Tibial artery (tissue), 4 donors: ENCODE results near the gene CALN1.
"Not testable (repeated sequence)": the region's sequence is repeated elsewhere in the genome, so short reads cannot be mapped to it uniquely, and the experiment has no call there.

Source experiments
- DNase-seq, 2 donors: peaks; one replicate each; pipeline ENCODE4 v3.0.0-alpha.2; 2019
- H3K27ac ChIP-seq, 2 donors: fragments of 200-600 bp; sonication (generic) in 1 of 2; 1 replicate in 1 of 2; 2 replicates in 1 of 2; pipeline ENCODE4 v1.5.1; 2018 to 2019; ENCODE audit warnings: mild to moderate bottlenecking in 1 of 2
- H3K27me3 ChIP-seq, 2 donors: fragments of 200-600 bp; sonication (generic) in 1 of 2; one replicate each; pipeline versions ENCODE4 v1.5.1 to v1.6.0; 2016 to 2019
- H3K36me3 ChIP-seq, 3 donors: fragments of 200-600 bp; sonication (generic) in 2 of 3; one replicate each; pipeline ENCODE4 v1.5.1; 2016 to 2019; ENCODE audit warnings: mild to moderate bottlenecking in 2 of 3
- H3K4me1 ChIP-seq, 4 donors: fragments of 200-600 bp; sonication (generic) in 2 of 4; 1 replicate in 3 of 4; 2 replicates in 1 of 4; pipeline ENCODE4 v1.5.1; 2016 to 2019
- H3K4me3 ChIP-seq, 2 donors: fragments of 200-600 bp; sonication (generic) in 1 of 2; 1 replicate in 1 of 2; 2 replicates in 1 of 2; pipeline ENCODE4 v1.5.1; 2018 to 2019; ENCODE audit warnings: mild to moderate bottlenecking in 2 of 2
- H3K9me3 ChIP-seq, 3 donors: fragments of 200-600 bp; sonication (generic) in 1 of 3; one replicate each; pipeline ENCODE4 v1.5.1; 2016 to 2019
- intact Hi-C: fragments of 100-400 bp; cut with DNase I; formaldehyde crosslinking; loops from one replicate; pipeline ENCODE4 v1.15.0; 2023; ENCODE audit warnings: low total_unique reads
- TF ChIP-seq, protein P1 (sequence below), 2 experiments: fragments of 200-600 bp in 1 of 2; fragments of 450-650 bp in 1 of 2; IDR thresholded peaks; one replicate each; pipeline ENCODE4 v1.5.1; 2017 to 2019; ENCODE audit warnings: antibody characterized with exemption in 2 of 2, mild to moderate bottlenecking in 1 of 2, moderate library complexity in 1 of 2

The CALN1 gene

GRCh38 chr7:71740174-71740560 lies 672.0 kb downstream of the CALN1 start:
- Histone ChIP-seq H3K36me3 (no peaks in the 10 kb centered on the region), H3K27me3 (no peaks in the 10 kb centered on the region), H3K4me3 (no peak overlapping the region), H3K4me1 (no peaks in the 10 kb centered on the region), H3K9me3 (no peaks in the 10 kb centered on the region), H3K27ac (no peak overlapping the region)
- TF ChIP-seq, protein P1, sequence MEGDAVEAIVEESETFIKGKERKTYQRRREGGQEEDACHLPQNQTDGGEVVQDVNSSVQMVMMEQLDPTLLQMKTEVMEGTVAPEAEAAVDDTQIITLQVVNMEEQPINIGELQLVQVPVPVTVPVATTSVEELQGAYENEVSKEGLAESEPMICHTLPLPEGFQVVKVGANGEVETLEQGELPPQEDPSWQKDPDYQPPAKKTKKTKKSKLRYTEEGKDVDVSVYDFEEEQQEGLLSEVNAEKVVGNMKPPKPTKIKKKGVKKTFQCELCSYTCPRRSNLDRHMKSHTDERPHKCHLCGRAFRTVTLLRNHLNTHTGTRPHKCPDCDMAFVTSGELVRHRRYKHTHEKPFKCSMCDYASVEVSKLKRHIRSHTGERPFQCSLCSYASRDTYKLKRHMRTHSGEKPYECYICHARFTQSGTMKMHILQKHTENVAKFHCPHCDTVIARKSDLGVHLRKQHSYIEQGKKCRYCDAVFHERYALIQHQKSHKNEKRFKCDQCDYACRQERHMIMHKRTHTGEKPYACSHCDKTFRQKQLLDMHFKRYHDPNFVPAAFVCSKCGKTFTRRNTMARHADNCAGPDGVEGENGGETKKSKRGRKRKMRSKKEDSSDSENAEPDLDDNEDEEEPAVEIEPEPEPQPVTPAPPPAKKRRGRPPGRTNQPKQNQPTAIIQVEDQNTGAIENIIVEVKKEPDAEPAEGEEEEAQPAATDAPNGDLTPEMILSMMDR (IDR thresholded peaks at IDR 0.05): no peak
- DNase-seq: no peak
- intact Hi-C loops: no loop called here

- H3K36me3 ChIP-seq: no peaks in the 10 kb centered on the region
- no peaks in the 10 kb centered on the region for H3K4me1 ChIP-seq
- no peak overlapping the region for H3K4me3 ChIP-seq
- no peak overlapping the region for H3K27ac ChIP-seq
- no peak for DNase-seq
- intact Hi-C loops: loop anchor here (10.0 kb wide), 1 partner anchor 505 kb away; no protein-coding TSS in a partner anchor
- H3K9me3 ChIP-seq: no peaks in the 10 kb centered on the region
- TF ChIP-seq, protein P1 (IDR thresholded peaks at IDR 0.05): no peak
- no peaks in the 10 kb centered on the region for H3K27me3 ChIP-seq
Measured at GRCh38 chr7:71739520-71740173, 672.5 kb downstream of the CALN1 start.

- intact Hi-C loops: loop anchor here (10.0 kb wide), 1 partner anchor 503 kb away; no protein-coding TSS in a partner anchor
- not testable (repeated sequence) for H3K27me3 ChIP-seq, DNase-seq, H3K9me3 ChIP-seq, H3K4me3 ChIP-seq, H3K27ac ChIP-seq, H3K36me3 ChIP-seq, H3K4me1 ChIP-seq
Measured at GRCh38 chr7:71737931-71738540, 674.1 kb downstream of the CALN1 start.

GRCh38 chr7:71735961-71736556 lies 676.1 kb downstream of the CALN1 start:
- TF ChIP-seq, protein P1 (IDR thresholded peaks at IDR 0.05): peak; percentile 85 to 89
- Histone ChIP-seq H3K27ac (no peak overlapping the region), H3K4me1 (peaks cover 0 to 7% (median 4%) of the 10 kb centered on the region in 4 donors), H3K36me3 (no peaks in the 10 kb centered on the region), H3K27me3 (no peaks in the 10 kb centered on the region), H3K9me3 (no peaks in the 10 kb centered on the region), H3K4me3 (no peak overlapping the region)
- DNase-seq: peak; percentile 71 to 76
- intact Hi-C loops: loop anchor here (10.0 kb wide), 1 partner anchor 501 kb away; no protein-coding TSS in a partner anchor

DNA sequence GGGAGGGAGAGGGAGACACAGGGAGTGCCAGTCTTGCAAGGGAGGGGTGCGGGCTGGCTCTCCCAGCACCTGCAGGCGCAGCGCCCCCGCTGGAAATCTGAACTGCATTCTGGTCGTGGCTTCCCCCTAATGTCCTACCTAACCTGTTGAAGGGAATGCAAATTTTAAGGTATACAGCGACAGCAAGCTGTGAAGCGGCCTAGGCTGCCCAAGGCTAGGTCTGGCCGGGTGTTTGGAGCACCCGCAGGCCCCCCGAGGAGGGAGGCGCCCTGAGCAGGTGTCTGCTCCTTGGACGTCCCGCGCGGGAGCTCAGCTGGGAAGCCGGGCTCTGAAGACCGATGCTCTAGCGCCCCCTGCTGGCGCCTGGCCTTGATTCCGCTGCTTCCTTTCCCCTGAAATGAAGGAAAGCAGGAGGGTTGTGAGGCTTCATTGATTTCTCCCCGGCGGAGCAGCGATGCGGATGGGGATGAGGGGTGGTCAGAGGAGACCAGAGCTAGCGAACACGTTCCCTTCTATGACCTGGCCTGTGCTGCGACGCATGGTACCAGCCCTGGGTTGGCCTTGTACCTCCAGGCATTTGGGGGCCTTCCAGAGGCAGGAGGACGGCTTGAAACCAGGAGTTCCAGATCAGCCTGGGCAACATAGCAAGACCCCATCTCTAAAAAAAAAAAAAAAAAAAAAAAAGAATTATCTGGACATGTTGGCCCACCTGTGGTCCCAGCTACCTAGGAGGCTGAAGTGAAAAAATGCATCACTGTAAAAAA lies 678.8 kb downstream of the CALN1 start:
- Histone ChIP-seq H3K27ac (no peak overlapping the region), H3K4me1 (peaks cover 0 to 7% (median 4%) of the 10 kb centered on the region in 4 donors), H3K36me3 (no peaks in the 10 kb centered on the region), H3K4me3 (peak overlapping the region; percentile 17 to 49), H3K9me3 (no peaks in the 10 kb centered on the region), H3K27me3 (no peaks in the 10 kb centered on the region)
- DNase-seq: peak; percentile 62 to 85
- TF ChIP-seq, protein P1 (IDR thresholded peaks at IDR 0.05): peak; percentile 90 to 94
- intact Hi-C loops: loop anchor here (2.0 to 10.0 kb wide), 3 partner anchors 498 to 876 kb away; partner anchors contain the start of gene GALNT17
